NCI-H2029 treated with DMSO at 0.1 percent for 48 hours (cell line): ENCODE data around the gene ITGB6.
"Not testable (repeated sequence)": the region's sequence is repeated elsewhere in the genome, so short reads cannot be mapped to it uniquely, and the experiment has no call there.

Experiments
- DNase-seq: peaks from one replicate; lab custom pipeline; 2025; lab: John Stamatoyannopoulos, UW

ITGB6 gene

DNA sequence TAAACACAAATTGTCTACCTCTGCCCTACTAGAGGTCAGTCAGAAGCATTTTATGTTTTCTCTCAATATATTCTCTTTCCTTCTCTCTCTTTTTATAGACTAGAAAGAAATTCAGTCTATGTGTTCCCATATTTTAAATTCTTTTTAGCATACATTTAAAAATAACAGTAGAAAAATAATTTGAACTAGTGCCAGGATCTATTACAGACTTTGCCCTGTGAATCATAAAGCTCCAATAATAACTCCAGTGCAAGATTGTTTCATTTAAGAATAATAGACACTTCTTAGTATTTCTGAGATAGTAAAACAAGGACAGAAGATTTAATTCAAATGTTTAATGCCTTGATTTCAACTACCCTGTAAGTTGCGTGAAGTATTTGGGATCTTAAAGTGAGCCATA is 60.1 kb downstream of the ITGB6 start:
- DNase-seq: no peak

DNA sequence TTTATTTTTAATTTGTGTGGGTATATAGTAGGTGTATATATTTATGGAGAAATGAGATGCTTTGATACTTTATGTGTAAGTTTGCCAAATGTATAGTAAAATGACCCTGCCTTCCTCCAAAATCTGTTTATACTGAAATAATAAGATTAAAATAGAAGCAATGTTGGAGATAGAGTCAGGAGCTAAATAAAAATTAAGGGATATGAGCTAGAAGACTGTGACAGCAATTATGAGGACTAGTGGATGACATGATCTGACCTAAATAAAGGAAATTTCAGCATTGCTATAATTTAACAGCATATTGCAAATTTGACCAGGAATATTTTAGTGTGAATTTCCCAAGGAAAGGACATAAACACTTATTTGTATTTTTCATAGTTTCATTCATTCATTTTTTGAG is 60.7 kb downstream of the ITGB6 start:
- DNase-seq: no peak

GRCh38 chr2:160138406-160138805 is 61.7 kb downstream of the ITGB6 start:
- DNase-seq: no peak

GRCh38 chr2:160137464-160137863 is 62.6 kb downstream of the ITGB6 start:
- DNase-seq: no peak

DNA sequence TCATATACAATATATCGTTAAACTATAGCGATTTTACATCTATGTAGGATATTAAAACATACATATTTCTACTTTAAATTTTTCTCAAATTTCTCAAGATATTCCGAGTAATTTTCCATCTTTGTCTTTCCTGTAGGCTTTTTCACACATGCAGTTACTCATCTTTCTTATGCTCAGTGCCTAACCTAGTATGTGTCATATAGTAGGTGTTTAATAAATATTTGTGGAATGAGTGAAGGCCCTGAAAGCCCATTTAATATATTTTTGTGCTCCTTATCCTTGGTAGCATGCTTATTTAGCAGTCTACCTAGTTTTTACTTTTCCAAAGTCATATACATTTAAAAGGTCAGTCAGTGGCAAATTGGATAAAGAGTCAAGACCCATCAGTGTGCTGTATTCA is 67.3 kb downstream of the ITGB6 start:
- no peak for DNase-seq

DNA sequence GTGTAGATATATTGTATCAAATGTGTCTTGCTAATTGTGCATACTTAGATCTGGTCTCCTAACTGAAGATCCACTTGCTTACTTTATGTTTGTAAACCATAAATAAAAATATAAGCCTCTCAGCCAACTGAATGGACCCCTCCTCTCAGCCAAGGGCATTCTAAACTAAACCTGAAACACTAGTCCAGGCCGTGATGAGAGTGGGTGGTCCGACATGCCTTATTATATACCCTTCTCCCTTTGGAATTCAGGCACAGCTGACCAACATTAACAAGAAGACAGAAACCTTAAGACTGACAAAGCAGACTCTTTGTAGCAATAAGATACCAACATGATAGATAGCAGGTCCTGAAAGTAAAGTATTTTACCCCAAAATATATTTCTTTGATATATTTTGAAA is 73.3 kb downstream of the ITGB6 start:
- DNase-seq: no peak

DNA sequence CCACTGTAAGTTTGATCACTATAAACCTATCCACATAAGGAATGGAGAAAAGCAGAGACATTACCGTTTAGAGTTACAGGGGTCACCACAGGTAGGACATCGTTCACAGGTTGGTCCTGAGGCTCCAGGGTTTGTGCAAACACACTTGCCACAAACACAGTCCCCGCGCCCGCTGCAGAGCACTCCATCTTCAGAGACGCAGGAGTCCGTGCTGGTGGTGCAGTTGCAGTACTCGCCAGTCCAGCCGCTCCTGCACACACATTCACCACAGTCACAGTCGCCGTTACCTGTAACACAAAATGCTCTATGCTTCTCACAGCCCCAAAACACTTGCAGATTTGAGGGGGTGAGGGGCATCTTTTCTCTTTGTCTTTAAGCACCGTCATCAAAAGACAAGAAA is 73.8 kb downstream of the ITGB6 start:
- no peak for DNase-seq

DNA sequence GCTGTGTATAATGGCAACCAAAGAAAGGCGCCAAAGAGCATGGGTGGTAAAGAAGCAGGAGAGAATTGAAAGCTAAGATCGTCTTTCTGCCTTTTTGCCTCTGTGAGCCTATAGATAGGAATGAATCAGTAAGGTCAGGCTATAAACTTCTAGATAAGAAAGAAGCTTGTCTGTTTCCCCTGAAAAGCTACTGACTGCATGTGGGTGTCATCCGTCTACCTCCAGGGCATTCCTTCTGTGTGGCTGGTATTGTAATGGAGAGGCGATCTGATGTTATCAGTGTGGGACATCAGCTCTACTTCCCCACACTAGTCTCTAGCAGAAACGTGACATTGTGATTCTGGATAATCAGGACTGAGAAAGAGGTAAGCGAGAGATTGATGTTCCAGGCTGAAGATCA is 74.2 kb downstream of the ITGB6 start:
- DNase-seq: no peak

- DNase-seq: no peak
Observed at GRCh38 chr2:160125366-160125765, 74.7 kb downstream of the ITGB6 start.

DNA sequence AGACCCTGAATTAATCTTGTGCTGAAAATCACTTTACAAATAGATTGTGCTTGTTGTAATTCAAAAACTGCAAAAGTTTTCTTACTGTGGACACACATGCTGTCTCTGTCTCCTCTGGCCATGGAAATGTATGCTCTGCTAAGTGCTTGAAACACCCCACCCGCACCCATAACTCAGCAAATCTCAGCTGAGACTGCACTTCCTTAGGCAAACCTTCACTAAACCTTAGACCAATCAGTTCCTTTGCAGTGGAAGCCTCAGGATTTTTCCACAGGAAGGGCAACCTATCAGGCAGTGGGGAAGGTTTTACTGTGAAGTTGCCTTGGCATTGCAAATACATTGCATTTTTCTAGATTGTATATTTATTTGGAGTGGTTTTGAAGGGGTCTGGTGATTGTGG is 75.5 kb downstream of the ITGB6 start:
- DNase-seq: no peak

DNA sequence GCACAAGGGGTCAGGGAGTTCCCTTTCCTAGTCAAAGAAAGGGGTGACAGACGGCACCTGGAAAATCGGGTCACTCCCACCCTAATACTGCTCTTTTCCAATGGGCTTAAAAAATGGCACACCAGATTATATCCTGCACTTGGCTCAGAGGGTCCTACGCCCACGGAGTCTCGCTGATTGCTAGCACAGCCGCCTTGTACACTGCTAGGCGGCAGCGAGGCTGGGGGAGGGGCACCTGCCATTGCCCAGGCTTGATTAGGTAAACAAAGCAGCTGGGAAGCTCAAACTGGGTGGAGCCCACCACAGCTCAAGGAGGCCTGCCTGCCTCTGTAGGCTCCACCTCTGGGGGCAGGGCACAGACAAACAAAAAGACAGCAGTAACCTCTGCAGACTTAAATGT is 85.4 kb downstream of the ITGB6 start:
- DNase-seq: not testable (repeated sequence)

DNA sequence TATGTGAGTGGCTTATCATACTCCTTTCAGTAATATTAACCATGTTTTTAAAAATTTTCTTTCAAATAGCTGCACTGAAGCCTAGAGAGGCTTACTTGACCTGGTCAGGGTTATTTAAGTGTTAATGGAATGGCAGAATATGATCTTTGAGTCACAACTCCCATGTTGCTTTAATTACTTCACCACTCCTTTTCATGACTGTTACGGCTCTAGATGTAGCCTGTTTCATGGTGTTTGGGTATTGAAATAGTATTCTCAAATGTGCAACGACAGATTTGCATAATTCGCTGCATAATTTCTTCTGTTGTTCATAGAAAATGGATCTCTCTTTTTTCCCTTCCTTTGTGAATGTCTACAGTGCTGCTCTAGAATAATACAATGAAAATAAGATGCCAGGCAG is 86.1 kb downstream of the ITGB6 start:
- no peak for DNase-seq

DNA sequence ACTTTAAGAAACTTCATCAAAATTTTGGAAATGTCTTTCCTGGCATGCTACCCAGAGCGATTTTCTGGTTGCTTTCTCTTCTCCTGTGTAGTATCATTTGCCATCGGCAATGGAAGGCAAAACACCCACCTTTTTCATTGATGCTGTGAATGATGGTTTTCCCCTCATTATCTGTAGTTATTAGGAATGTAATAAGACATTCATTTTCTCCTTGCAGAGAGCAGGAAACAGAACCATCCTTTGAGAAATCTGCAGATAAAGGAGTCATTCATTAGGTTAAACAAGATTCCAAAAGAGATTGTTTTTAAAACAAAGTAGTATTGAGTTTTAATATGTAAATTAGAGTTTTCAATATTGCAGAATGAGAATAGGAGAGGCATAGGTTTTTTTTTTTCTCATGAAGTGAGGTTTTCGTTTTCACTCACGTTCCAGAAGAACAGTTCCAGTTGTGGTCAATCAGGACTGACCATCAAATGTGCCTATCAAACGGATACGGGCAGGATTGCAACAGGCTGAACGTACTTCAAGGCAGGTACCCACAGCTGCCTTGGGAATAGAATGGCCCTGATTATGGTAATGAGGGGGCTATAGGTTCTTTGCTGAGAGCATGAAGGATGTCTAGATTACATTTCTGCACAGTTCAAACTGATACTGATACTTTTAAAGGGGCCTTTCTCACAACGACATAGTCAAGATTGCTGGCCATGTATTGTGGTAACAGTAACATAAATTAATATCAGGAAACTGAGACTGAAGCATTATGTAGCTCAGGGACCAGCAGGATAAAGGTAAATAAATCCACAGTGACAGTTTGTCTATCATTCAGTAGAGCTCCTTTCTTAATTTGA is 87.9 kb downstream of the ITGB6 start:
- no peak for DNase-seq

DNA sequence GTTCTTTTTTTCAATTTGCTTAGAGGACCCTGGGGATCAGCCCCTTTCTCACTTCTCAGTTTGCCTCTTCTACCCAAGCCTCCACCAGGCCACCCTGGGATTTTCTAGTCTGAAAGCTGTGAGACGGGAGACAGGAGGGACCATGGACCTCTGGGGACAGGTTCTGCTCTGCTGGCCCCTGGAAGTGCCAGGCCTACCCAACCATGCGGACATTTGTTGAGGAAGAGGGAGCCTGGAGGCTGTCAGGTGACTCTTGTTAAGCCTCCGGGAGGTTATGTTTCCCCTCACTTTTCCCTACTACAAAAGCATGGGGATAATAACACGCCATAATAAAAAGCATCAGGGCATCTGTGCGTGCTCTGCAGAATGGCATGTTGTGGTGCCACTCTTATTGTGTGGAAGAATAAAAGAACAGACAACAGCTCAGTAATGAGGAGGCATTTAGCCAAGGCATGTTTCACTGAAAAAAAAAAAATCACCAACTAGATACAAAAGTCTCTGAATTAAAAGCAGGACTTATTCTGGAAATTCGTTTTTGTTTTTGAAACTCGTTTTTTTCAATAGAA is 89.3 kb downstream of the ITGB6 start:
- no peak for DNase-seq

DNA sequence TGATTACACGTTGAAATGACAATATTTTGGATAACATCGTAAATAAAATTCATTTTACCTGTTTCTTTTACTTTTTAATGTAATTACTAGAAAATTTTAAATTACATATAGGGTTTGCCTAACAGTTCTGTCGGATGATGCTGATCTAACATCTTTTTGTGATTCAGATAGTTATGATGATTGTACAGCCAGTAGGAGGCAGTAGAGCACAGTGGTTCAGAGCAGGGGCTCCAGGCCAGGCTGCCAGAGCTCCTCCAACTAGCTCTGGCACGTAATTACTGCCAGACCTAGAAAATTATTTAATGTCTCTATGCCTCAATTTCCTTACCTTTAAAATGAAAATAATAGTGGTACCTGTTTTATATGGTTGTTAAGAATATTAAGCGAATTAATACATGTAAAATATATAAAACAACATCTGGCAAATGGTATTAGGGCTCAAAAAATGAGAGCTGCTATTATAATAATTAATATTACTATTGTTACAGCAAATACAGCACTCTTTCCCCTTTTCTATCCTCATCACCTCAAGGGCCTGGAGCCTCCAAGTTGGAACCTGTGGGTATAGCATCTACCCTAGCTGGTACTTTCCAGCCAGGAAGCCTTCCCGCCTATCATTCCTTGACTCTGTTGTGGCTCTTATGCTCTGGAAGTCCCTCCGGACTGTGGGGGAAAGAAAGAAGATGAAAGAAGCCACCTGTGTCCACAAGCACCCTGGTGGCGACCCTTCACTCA is 90.0 kb downstream of the ITGB6 start:
- peak; percentile 71 for DNase-seq

DNA sequence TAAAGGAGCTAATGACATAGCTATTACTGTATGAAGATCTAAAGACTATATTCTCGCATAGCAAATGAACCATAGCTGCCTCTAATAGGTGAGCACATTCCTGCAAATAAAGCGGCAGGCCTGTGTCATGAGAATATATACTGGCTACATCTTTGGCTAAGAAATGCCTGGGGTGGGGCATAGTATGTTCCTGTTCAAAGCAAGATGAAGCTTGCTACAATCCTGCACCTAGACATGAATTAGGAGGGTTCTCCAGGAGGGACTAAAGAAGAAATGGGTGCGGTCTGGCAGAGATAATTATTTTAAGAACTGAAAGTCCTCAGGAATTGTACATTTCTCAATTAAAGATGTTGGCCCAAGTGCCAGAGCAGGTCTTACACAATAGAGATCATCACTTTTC is 90.8 kb downstream of the ITGB6 start:
- no peak for DNase-seq

- DNase-seq: no peak
Observed at GRCh38 chr2:160108646-160109045, 91.4 kb downstream of the ITGB6 start.

- no peak for DNase-seq
Observed at GRCh38 chr2:160105366-160105765, 94.7 kb downstream of the ITGB6 start.

DNA sequence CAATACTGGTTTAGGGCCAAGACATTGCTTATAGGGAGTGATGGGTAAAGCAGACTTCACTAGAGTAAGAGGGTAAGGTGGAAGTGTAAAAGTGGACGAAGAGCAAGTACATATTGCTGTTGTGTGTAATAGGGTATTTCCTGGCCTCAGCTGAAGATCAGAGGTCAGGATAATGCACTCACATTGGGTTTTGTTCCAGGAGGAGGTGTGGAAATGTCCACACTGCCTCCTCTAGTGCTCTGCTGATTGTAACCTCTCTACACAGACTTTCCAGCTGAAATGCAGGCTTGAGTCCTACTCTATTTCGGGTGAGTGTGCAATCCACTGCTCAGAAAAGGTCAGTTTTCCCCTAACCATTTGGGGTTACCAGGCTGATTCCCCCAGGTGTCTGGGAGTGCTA is 96.0 kb downstream of the ITGB6 start:
- DNase-seq: no peak

DNA sequence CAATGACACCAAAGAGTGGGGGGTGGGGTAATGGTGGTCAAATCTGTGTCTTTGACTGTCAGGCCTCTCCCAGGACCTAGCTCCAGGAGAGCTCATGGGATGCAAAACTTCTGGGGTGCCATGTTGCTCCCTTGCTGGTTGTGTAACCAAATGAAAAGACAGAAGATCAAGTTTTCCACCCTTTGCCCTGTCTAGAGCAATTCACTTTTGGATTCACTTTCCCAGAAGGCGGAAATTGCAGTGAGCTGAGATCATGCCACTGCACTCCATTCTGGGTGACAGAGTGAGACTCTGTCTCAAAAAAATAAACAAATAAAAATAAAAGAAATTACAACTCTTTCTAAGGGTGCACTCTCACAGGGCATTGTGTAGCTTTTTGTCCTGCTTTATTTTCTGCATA is 102.7 kb downstream of the ITGB6 start:
- no peak for DNase-seq

DNA sequence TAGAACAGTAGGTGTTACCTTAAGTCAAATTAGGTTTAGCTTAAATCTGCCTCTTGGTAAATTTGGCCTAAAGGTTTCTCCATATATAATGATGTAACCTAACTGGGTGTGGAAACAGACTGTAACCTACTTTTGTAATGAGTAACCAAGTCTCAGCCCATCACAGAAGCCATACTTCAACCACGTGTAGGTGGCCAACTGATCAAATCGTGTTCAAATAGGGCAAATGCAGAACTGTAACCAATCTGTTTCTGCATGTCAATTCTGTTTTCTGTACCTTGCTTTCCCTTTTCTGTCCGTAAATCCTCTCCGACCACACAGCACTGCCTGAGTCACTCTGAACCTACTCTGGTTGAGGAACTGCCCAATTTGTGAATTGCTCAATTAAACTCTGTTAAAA is 103.7 kb downstream of the ITGB6 start:
- no peak for DNase-seq

DNA sequence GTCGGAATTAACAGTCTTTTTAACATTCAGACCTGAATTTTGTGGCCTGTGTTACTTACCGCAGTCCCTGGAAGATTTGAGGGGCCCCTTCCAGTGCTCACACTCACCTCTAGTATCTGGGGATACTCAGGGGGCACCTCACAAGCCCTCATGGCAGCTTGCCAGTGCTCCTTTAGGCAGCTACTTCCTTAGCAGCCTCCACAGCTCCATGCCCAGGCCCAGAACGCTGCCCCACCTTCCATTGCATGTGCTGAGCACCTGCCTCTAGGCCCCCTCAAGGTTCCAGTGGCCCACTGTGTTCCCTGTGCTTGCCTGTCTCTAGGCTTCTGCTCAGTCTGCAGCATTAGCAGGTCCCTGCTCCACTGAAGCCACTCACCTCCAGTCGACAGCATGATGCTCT is 107.6 kb downstream of the ITGB6 start:
- DNase-seq: no peak

DNA sequence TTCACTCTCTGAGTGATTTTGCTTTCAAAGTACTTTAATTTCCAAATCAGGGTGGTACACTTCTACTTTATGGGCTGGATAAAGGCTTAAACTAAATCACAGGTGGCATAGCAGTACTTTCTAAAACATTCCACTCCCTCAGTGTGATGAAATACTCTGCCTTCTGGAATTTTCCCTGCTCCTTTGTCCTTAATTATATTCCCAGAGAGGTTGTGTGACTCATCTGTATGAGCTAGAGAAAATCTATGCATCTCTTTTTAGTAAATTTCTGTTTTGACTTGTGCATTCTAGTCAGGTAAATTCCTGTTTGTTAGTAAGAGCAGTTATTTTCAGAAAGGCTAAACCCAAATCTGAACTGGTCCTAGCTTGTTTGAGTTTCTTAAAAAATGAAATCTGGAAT is 108.7 kb downstream of the ITGB6 start:
- no peak for DNase-seq
